HFF-Myc (cell line): ENCODE data around the gene SDHD.

ENCODE experiments used
- DNase-seq: peaks from one replicate; pipeline ENCODE4 v3.0.0-alpha.2; 2011; ENCODE audit warnings: low read depth; ENCODE audit errors: extremely low read depth
- H3K4me3 ChIP-seq: replicated peaks from 2 replicates; pipeline ENCODE4 v1.5.1; 2011; ENCODE audit warnings: low read depth, mild to moderate bottlenecking, control low read depth, low read length
- TF ChIP-seq, protein P1 (sequence below): IDR thresholded peaks from 2 replicates; pipeline ENCODE4 v1.5.1; 2012; ENCODE audit warnings: mild to moderate bottlenecking, low read depth, low read length, control low read depth; ENCODE audit errors: missing control alignments

SDHD gene

DNA sequence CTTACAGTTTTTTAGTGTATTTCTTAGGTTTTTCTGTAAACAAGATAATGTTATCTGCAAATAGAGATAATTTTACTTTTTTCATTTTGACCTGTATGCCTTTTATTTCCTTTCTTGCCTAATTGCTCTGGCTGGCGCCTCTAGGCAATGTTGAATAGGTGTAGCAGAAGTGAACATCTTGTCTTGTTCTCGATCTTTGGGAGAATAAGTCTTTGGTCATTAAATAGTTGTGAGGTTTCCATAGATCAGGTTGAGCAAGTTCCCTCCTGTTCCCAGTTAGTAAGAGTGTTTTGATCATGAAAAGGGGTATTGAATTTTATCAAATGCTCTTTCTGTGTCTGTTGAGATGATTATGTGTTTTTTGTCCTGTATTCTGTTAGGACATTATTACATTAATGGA, 36.9 kb upstream of the SDHD start:
- no peak overlapping the region for H3K4me3 ChIP-seq
- no peak for DNase-seq
- TF ChIP-seq, protein P1, sequence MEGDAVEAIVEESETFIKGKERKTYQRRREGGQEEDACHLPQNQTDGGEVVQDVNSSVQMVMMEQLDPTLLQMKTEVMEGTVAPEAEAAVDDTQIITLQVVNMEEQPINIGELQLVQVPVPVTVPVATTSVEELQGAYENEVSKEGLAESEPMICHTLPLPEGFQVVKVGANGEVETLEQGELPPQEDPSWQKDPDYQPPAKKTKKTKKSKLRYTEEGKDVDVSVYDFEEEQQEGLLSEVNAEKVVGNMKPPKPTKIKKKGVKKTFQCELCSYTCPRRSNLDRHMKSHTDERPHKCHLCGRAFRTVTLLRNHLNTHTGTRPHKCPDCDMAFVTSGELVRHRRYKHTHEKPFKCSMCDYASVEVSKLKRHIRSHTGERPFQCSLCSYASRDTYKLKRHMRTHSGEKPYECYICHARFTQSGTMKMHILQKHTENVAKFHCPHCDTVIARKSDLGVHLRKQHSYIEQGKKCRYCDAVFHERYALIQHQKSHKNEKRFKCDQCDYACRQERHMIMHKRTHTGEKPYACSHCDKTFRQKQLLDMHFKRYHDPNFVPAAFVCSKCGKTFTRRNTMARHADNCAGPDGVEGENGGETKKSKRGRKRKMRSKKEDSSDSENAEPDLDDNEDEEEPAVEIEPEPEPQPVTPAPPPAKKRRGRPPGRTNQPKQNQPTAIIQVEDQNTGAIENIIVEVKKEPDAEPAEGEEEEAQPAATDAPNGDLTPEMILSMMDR, result no peak

DNA sequence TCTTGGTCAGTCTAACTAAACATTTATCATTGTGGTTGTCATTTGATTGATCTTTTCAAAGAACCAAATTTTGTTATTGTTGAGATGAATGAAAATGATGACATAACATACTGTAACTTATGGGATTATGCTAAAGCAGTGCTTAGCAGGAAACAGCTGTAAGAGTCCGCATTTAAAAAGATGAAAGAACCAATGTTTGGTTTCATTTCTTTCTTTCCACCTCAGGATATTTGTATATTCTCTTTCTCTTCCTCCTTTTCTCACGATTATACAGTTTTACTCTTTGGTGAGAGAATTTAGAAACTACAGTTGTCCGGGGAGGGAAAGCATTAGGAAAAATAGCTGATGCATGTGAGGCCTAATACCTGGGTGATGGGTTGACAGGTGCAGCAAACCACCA, 36.0 kb upstream of the SDHD start:
- no peak overlapping the region for H3K4me3 ChIP-seq
- no peak for DNase-seq
- TF ChIP-seq, protein P1, result no peak

- no peak overlapping the region for H3K4me3 ChIP-seq
- DNase-seq, result no peak
- TF ChIP-seq, protein P1, result no peak
These were observed 34.9 kb upstream of the SDHD start for GRCh38 chr11:112051768-112052167.

- DNase-seq, result no peak
- TF ChIP-seq, protein P1, result no peak
- H3K4me3 ChIP-seq, result no peak overlapping the region
These were observed 29.5 kb upstream of the SDHD start for GRCh38 chr11:112057170-112057569.

GRCh38 chr11:112058103-112058502, 28.6 kb upstream of the SDHD start:
- TF ChIP-seq, protein P1, result no peak
- no peak for DNase-seq
- no peak overlapping the region for H3K4me3 ChIP-seq

DNA sequence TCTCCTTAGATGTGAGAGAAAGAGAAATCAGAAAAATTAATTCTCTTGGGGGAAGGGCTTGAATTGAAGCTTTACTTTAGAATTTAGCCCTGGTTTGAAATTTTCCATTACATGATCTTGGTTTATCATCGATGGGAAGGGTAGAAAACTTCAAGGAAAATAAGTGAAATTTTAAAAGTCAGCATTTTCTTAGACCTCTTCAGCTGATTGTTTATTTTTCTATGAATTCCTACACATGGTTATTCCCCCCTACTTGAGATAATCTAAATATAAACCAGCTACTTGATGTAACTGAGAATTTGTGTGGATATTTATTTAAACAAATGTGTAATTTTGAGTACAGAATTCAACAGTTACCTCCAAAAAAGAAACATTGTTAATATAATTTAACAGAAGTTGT, 23.8 kb upstream of the SDHD start:
- no peak for DNase-seq
- no peak overlapping the region for H3K4me3 ChIP-seq
- TF ChIP-seq, protein P1, result no peak

GRCh38 chr11:112073941-112074811, 12.5 kb upstream of the SDHD start, which contains the start of the genes NKAPD1 and PIH1D2:
NKAPD1 (plus strand) TSS chr11:112074299; CDS start chr11:112075575, 1,276 bp downstream.
PIH1D2 (minus strand) TSS chr11:112074017; CDS start chr11:112073174, 843 bp downstream.
- peak; percentile 81 for DNase-seq
- TF ChIP-seq, protein P1, result no peak
- peak within 1 kb of the TSS; percentile 99 for H3K4me3 ChIP-seq
